ENCODE measurements around the gene UBE2QL1.

UBE2QL1 gene

GRCh38 chr5:6448622-6449464, at the start of gene UBE2QL1:
UBE2QL1 (plus strand) TSS chr5:6448859; CDS start chr5:6448894, 35 bp downstream.
- TF ChIP-seq ZNF70 (CRISPR knock-in tag; IDR thresholded peaks at IDR 0.05) (peak; percentile 10; the same call in 1 of the 2 replicates), RARB (CRISPR knock-in tag; IDR thresholded peaks at IDR 0.05) (no peak)
- peak; percentile 40; the same call in 2 of the 3 replicates for ATAC-seq

- TF ChIP-seq GLIS3 (CRISPR knock-in tag; IDR thresholded peaks at IDR 0.05), result no peak
- no peak for TF ChIP-seq CSRNP3 (CRISPR knock-in tag; IDR thresholded peaks at IDR 0.05)
- no peak for TF ChIP-seq ZNF8 (CRISPR knock-in tag; IDR thresholded peaks at IDR 0.05)
- no peak for TF ChIP-seq TOX (CRISPR knock-in tag; IDR thresholded peaks at IDR 0.05; ENCODE audit: borderline replicate concordance)
- no peak for TF ChIP-seq ZFP3 (CRISPR knock-in tag; IDR thresholded peaks at IDR 0.05)
- no peak for TF ChIP-seq ISL1 (CRISPR knock-in tag; IDR thresholded peaks at IDR 0.05)
- no peak for TF ChIP-seq ZNF565 (CRISPR knock-in tag; conservative IDR thresholded peaks at IDR 0.05; ENCODE audit: low read depth)
- TF ChIP-seq BACH2 (CRISPR knock-in tag; IDR thresholded peaks at IDR 0.05; ENCODE audit: borderline replicate concordance), result no peak
- no peak for TF ChIP-seq POU6F1 (CRISPR knock-in tag; IDR thresholded peaks at IDR 0.05; ENCODE audit: borderline replicate concordance, low read depth)
- TF ChIP-seq ESRRG (CRISPR knock-in tag; IDR thresholded peaks at IDR 0.05), result no peak
- TF ChIP-seq TSHZ2 (CRISPR knock-in tag; IDR thresholded peaks at IDR 0.05), result no peak
- no peak for ATAC-seq
These were observed 48.4 kb upstream of the UBE2QL1 start for GRCh38 chr5:6399980-6400910.

- TF ChIP-seq ZNF565 (CRISPR knock-in tag; conservative IDR thresholded peaks at IDR 0.05; ENCODE audit: low read depth) (no peak), TCF4 (CRISPR knock-in tag; IDR thresholded peaks at IDR 0.05; ENCODE audit: borderline replicate concordance) (no peak), ESRRG (CRISPR knock-in tag; IDR thresholded peaks at IDR 0.05) (no peak), RARB (CRISPR knock-in tag; IDR thresholded peaks at IDR 0.05) (no peak), ISL1 (CRISPR knock-in tag; IDR thresholded peaks at IDR 0.05) (no peak), PATZ1 (CRISPR knock-in tag; IDR thresholded peaks at IDR 0.05; ENCODE audit: borderline replicate concordance) (no peak), TSHZ2 (CRISPR knock-in tag; IDR thresholded peaks at IDR 0.05) (no peak), TOX (CRISPR knock-in tag; IDR thresholded peaks at IDR 0.05; ENCODE audit: borderline replicate concordance) (no peak), OSR1 (CRISPR knock-in tag; IDR thresholded peaks at IDR 0.05) (no peak), ZFP3 (CRISPR knock-in tag; IDR thresholded peaks at IDR 0.05) (no peak)
- no peak for ATAC-seq
These were observed 47.2 kb upstream of the UBE2QL1 start for GRCh38 chr5:6401410-6401809.
